Skeletal muscle satellite cell (primary cell): ENCODE results near the gene PCDHGA12. TPM values are rescaled to one million over a fixed set of nuclear protein-coding genes. Genes with fewer than 3 reads are reported as not detected.
"Not testable (repeated sequence)": the region's sequence is repeated elsewhere in the genome, so short reads cannot be mapped to it uniquely, and the experiment has no call there.

ENCODE experiments used
- H3K27me3 ChIP-seq: 2 replicates; pipeline ENCODE4 v1.7.0; 2013; ENCODE audit warnings: low read length; ENCODE audit not compliant: control insufficient read depth, insufficient read depth
- H3K36me3 ChIP-seq: 2 replicates; pipeline ENCODE4 v1.7.0; 2013; ENCODE audit warnings: mild to moderate bottlenecking, control low read depth, low read length; ENCODE audit not compliant: insufficient read depth
- H3K4me1 ChIP-seq: 2 replicates; pipeline ENCODE4 v1.7.0; 2013; ENCODE audit warnings: low read length; ENCODE audit not compliant: control insufficient read depth, insufficient read depth
- H3K4me2 ChIP-seq: 2 replicates; pipeline ENCODE4 v1.7.0; 2013; ENCODE audit warnings: mild to moderate bottlenecking, low read length
- H3K4me3 ChIP-seq: 2 replicates; pipeline ENCODE4 v1.7.0; 2013; ENCODE audit warnings: low read length
- H3K9ac ChIP-seq: 2 replicates; pipeline ENCODE4 v1.7.0; 2013; ENCODE audit warnings: mild to moderate bottlenecking, low read depth, low read length, moderate library complexity
- H3K9me3 ChIP-seq: replicated peaks from 2 replicates; pipeline ENCODE4 v1.7.0; 2013; ENCODE audit warnings: mild to moderate bottlenecking, control low read depth, low read length
- total RNA-seq: library from RNA; depleted of rRNA; stranded (reverse); fragments of >200 nt; gene quantifications from 2 replicates; pipeline ENCODE4 v1.2.3, GENCODE V29; 2012; rRNA removed

Gene PCDHGA12
- total RNA-seq, result 19.8 and 23.4 TPM in 2 replicates

GRCh38 chr5:141430332-141431113 is at the start of gene PCDHGA12:
TSS of gene PCDHGA12 (plus strand) at chr5:141430507. CDS start at chr5:141430760, 253 bp downstream.
- H3K9me3 ChIP-seq, result peaks cover 34% of the 10 kb centered on the region
- H3K36me3 ChIP-seq, result peaks cover 3% of the 10 kb centered on the region
- H3K4me3 ChIP-seq, result peak within 1 kb of the TSS; percentile 52
- peak within 1 kb of the TSS; percentile 74 for H3K4me2 ChIP-seq
- no peak within 1 kb of the TSS for H3K9ac ChIP-seq
- H3K4me1 ChIP-seq, result no peaks in the 10 kb centered on the region
- H3K27me3 ChIP-seq, result no peaks in the 10 kb centered on the region

GRCh38 chr5:141382469-141383294 is 47.6 kb upstream of the PCDHGA12 start, which contains the start of gene PCDHGA7:
TSS of gene PCDHGA7 (plus strand) at chr5:141382742. CDS start at chr5:141382900, 158 bp downstream.
- Histone ChIP-seq H3K27me3 (no peaks in the 10 kb centered on the region), H3K9me3 (peaks cover 7% of the 10 kb centered on the region), H3K36me3 (no peaks in the 10 kb centered on the region), H3K4me3 (peak within 1 kb of the TSS; percentile 74), H3K9ac (peak within 1 kb of the TSS; percentile 62), H3K4me2 (peak within 1 kb of the TSS; percentile 57), H3K4me1 (no peaks in the 10 kb centered on the region)

DNA sequence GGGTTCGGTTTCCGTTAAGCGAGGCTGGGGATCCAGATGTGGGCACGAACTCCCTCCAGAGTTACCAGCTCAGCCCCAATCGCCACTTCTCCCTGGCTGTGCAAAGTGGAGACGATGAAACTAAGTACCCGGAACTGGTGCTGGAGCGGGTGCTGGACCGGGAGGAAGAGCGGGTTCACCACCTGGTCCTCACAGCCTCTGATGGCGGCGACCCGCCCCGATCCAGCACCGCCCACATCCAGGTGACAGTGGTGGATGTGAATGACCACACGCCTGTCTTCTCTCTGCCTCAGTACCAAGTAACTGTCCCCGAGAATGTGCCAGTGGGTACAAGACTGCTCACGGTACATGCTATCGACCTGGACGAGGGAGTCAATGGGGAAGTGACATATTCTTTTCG is 47.0 kb upstream of the PCDHGA12 start:
- no peaks in the 10 kb centered on the region for H3K4me1 ChIP-seq
- H3K4me2 ChIP-seq, result peak overlapping the region; percentile 57
- H3K9ac ChIP-seq, result peak overlapping the region; percentile 62
- H3K4me3 ChIP-seq, result peak overlapping the region; percentile 74
- H3K9me3 ChIP-seq, result peaks cover 8% of the 10 kb centered on the region
- no peaks in the 10 kb centered on the region for H3K36me3 ChIP-seq
- no peaks in the 10 kb centered on the region for H3K27me3 ChIP-seq

DNA sequence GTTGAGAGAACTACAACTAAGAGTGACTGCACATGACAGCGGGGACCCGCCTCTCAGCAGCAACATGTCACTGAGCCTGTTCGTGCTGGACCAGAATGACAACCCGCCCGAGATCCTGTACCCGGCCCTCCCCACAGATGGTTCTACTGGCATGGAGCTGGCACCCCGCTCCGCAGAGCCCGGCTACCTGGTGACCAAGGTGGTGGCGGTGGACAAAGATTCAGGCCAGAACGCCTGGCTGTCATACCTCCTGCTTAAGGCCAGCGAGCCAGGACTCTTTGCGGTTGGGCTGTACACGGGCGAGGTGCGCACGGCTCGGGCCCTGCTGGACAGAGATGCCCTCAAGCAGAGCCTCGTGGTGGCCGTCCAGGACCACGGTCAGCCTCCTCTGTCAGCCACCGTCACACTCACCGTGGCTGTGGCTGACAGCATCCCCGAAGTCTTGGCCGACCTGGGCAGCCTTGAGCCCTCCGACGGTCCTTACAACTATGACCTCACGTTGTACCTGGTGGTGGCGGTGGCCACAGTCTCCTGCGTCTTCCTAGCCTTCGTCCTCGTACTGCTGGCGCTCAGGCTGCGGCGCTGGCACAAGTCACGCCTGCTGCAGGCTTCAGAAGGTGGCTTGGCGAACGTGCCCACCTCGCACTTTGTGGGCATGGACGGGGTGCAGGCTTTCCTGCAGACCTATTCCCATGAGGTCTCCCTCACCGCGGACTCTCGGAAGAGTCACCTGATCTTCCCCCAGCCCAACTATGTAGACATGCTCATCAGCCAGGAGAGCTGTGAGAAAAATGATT is 45.6 kb upstream of the PCDHGA12 start:
- Histone ChIP-seq H3K4me3 (no peak overlapping the region), H3K9ac (no peak overlapping the region), H3K4me2 (no peak overlapping the region), H3K27me3 (no peaks in the 10 kb centered on the region), H3K9me3 (peaks cover 21% of the 10 kb centered on the region), H3K4me1 (no peaks in the 10 kb centered on the region), H3K36me3 (no peaks in the 10 kb centered on the region)

DNA sequence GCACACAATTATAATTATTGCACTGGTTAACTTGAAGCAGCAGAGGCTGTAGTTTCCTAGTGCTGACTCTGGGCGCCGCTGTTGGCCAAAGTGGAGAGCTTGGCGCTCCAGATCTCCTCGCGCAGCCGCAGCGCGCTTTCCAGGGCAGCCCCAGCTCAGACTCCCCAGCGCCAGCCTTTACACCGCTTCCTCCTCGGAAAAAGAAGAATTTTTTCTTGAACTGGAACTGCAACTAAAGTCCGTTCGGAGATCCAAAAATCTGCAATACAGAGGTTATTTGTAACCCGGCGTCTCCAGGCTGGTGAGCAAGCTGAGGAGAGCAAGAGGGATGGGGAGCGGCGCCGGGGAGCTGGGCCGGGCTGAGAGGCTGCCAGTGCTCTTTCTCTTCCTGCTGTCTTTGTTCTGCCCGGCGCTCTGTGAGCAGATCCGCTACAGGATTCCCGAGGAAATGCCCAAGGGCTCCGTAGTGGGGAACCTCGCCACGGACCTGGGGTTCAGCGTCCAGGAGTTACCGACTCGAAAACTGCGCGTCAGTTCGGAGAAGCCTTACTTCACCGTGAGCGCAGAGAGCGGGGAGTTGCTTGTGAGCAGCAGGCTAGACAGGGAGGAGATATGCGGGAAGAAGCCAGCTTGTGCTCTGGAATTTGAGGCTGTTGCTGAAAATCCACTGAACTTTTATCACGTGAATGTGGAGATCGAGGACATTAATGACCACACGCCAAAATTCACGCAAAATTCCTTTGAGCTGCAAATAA is 42.6 kb upstream of the PCDHGA12 start, which contains the start of gene PCDHGB4:
TSS of gene PCDHGB4 (plus strand) at position 142 of the 755 bp plus-strand sequence. CDS start at position 329, 187 bp downstream.
- not testable (repeated sequence) for H3K4me1 ChIP-seq, H3K36me3 ChIP-seq, H3K9ac ChIP-seq, H3K27me3 ChIP-seq
- H3K9me3 ChIP-seq, result peaks cover 28% of the 10 kb centered on the region
- H3K4me2 ChIP-seq, result peak within 1 kb of the TSS; percentile 54
- H3K4me3 ChIP-seq, result peak within 1 kb of the TSS; percentile 44

DNA sequence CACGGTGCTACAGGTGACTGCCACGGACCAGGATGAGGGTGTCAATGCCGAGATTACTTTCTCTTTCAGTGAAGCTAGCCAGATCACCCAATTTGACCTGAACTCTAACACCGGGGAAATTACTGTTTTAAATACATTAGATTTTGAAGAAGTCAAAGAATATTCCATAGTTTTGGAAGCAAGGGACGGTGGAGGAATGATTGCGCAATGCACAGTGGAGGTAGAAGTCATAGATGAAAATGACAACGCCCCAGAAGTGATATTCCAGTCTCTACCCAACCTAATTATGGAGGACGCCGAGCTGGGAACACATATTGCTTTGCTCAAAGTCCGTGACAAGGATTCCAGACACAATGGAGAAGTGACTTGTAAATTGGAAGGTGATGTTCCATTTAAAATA is 41.6 kb upstream of the PCDHGA12 start:
- peaks cover 32% of the 10 kb centered on the region for H3K9me3 ChIP-seq
- no peak overlapping the region for H3K9ac ChIP-seq
- no peaks in the 10 kb centered on the region for H3K4me1 ChIP-seq
- no peak overlapping the region for H3K4me3 ChIP-seq
- no peaks in the 10 kb centered on the region for H3K27me3 ChIP-seq
- peaks cover 5% of the 10 kb centered on the region for H3K36me3 ChIP-seq
- H3K4me2 ChIP-seq, result no peak overlapping the region

GRCh38 chr5:141389153-141390042 is 40.9 kb upstream of the PCDHGA12 start:
- Histone ChIP-seq H3K4me1 (no peaks in the 10 kb centered on the region), H3K27me3 (no peaks in the 10 kb centered on the region), H3K4me2 (no peak overlapping the region), H3K9me3 (peaks cover 35% of the 10 kb centered on the region), H3K4me3 (no peak overlapping the region), H3K9ac (no peak overlapping the region), H3K36me3 (peaks cover 5% of the 10 kb centered on the region)

- Histone ChIP-seq H3K9me3 (peaks cover 39% of the 10 kb centered on the region), H3K4me3 (peak within 1 kb of the TSS; percentile 22), H3K4me2 (no peak within 1 kb of the TSS), H3K27me3 (no peaks in the 10 kb centered on the region), H3K4me1 (no peaks in the 10 kb centered on the region), H3K36me3 (peaks cover 5% of the 10 kb centered on the region), H3K9ac (no peak within 1 kb of the TSS)
Observed at GRCh38 chr5:141392429-141393198, 37.7 kb upstream of the PCDHGA12 start, which contains the start of gene PCDHGA8. TSS of gene PCDHGA8 (plus strand) at chr5:141392633. CDS start at chr5:141392814, 181 bp downstream.

- H3K4me1 ChIP-seq, result no peaks in the 10 kb centered on the region
- no peak overlapping the region for H3K4me3 ChIP-seq
- peaks cover 5% of the 10 kb centered on the region for H3K36me3 ChIP-seq
- H3K4me2 ChIP-seq, result no peak overlapping the region
- H3K27me3 ChIP-seq, result no peaks in the 10 kb centered on the region
- H3K9ac ChIP-seq, result no peak overlapping the region
- H3K9me3 ChIP-seq, result peaks cover 39% of the 10 kb centered on the region
Observed at GRCh38 chr5:141393267-141393666, 37.0 kb upstream of the PCDHGA12 start.
